GM10248 (cell line): ENCODE data around the gene RECQL5.

Source experiments
- CTCF ChIA-PET: fragments of 300-600 bp; sonication (Branson Sonifier 250); formaldehyde crosslinking; extraction: SDS; loops from one replicate; lab custom pipeline; 2021; ENCODE audit warnings: antibody characterized with exemption; lab: Yijun Ruan, JAX
- POLR2A ChIA-PET: fragments of 350-650 bp; sonication (Branson Sonifier 250); formaldehyde crosslinking; extraction: SDS; loops from one replicate; lab custom pipeline; 2020; ENCODE audit warnings: antibody characterized with exemption; lab: Yijun Ruan, JAX
- DNase-seq: peaks from one replicate; pipeline ENCODE4 v3.0.0; 2012; ENCODE audit errors: extremely low spot score
- CTCF ChIP-seq: IDR thresholded peaks from 2 replicates; pipeline ENCODE4 v1.5.1; 2012; ENCODE audit warnings: mild to moderate bottlenecking, low read depth; ENCODE audit errors: extremely low read depth, missing control alignments, control extremely low read depth

The RECQL5 gene

DNA sequence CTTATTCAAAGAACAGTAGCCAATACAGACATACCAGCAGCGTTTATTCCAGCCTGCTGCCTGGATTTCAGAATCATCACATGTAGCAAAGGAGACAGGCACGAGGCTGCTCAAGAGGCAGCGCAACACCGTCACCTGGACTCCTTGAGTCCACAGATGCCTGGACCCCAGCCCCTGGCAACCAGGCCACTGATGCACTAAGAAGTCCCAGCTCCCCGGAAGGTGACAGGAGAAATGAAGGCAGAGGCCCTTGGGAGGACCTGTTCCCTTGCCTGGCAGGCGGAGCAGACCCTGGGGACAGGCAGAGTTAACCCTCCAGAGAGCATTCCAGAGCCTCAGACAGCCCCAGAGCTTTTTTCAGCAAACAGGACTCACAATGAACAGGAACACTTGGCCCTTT lies 17.3 kb downstream of the RECQL5 start:
- DNase-seq, result no peak
- CTCF ChIA-PET, result interaction anchor here (1.2 to 23.7 kb wide), 7 partner anchors 12 to 115 kb away, joined by 3 to 463 read pairs (median 8); partner anchors contain the start of genes GALK1 and SMIM5
- POLR2A ChIA-PET, result no interaction called here
- TF ChIP-seq CTCF, result no peak

DNA sequence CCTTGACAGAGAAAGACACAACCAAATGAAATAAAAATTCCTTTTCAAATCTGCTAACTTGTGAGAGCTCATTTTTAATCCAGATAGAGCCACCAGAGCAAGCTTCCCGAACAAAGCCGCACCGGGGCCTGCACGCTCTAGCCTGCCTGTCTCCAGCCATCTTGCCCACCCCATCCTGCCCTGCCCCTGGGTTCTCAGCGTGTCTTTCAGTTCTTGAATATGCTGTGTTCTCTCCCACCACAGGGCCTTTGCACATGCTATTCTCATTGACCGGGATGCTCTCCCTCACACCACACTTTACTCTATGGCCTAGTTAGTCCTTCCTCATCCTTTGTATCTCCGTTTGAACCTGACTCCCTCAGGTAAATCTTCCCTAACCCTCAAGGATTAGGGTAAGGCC lies 19.0 kb downstream of the RECQL5 start:
- ChIA-PET CTCF (interaction anchor here (1.0 to 29.8 kb wide), 4 partner anchors 10 to 101 kb away, joined by 4 to 856 read pairs (median 234); partner anchors contain the start of genes RECQL5, SAP30BP and SMIM5), POLR2A (no interaction called here)
- DNase-seq, result no peak
- no peak for TF ChIP-seq CTCF

- DNase-seq, result no peak
- POLR2A ChIA-PET, result interaction anchor here (1.1 kb wide), 1 partner anchor 133 kb away, joined by 4 read pairs; no protein-coding TSS in a partner anchor
- TF ChIP-seq CTCF, result no peak
- CTCF ChIA-PET, result interaction anchor here (1.0 to 29.8 kb wide), 8 partner anchors 8 to 102 kb away, joined by 3 to 856 read pairs (median 6); partner anchors contain the start of genes RECQL5, SAP30BP and SMIM5
Measured at GRCh38 chr17:75647061-75647460, 19.9 kb downstream of the RECQL5 start.

DNA sequence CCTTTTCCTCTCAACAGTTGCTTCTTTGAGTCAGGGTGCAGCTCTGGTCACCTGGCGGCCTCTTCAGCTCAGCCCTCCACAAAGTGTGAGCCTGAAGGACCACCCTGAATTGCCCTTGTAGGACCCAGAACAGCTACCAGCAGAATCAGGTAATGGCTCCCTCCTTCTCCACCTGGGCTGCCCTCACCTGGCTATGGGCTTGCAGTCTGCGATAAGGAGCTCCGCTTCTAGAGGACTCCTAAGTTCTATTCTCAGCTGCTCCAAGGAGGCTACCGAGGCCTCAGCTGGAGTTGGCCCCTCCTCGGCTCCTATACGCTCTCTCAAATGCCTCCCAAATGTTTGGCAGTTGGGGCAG lies 20.3 kb downstream of the RECQL5 start:
- ChIA-PET POLR2A (interaction anchor here (1.1 kb wide), 1 partner anchor 133 kb away, joined by 4 read pairs; no protein-coding TSS in a partner anchor), CTCF (interaction anchor here (1.2 to 29.8 kb wide), 12 partner anchors 8 to 130 kb away, joined by 3 to 856 read pairs (median 4); partner anchors contain the start of genes RECQL5, SAP30BP, SMIM5 and TSEN54)
- TF ChIP-seq CTCF, result no peak
- DNase-seq, result no peak

GRCh38 chr17:75645889-75646637 lies 20.9 kb downstream of the RECQL5 start:
- peak; percentile 89 for DNase-seq
- CTCF ChIA-PET, result interaction anchor here (0.8 to 29.8 kb wide), 14 partner anchors 9 to 130 kb away, joined by 3 to 856 read pairs (median 4); partner anchors contain the start of genes RECQL5, SAP30BP, SMIM5 and TSEN54
- POLR2A ChIA-PET, result interaction anchor here (1.1 kb wide), 1 partner anchor 134 kb away, joined by 4 read pairs; no protein-coding TSS in a partner anchor
- TF ChIP-seq CTCF, result no peak

DNA sequence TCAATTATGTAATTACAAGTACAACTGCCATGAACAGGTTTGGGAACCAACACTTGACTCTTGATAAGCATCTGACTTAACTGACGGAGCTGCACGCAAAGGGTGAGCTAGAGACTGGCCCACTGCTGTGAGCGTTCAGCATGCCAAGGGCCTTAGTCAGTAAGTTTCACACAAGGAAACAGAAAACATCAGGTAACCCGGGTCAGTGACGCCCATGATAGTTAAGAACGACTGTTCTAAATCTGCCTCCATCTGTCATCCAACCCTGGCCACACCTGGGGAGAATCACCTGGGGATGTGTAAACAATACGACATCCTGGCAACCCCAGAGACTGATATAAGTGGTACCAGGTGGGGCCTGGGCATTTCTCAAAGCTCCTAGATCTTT lies 21.5 kb downstream of the RECQL5 start:
- ChIA-PET POLR2A (interaction anchor here (0.6 kb wide), 1 partner anchor 142 kb away, joined by 3 read pairs; no protein-coding TSS in a partner anchor), CTCF (interaction anchor here (0.8 to 29.8 kb wide), 12 partner anchors 9 to 129 kb away, joined by 3 to 856 read pairs (median 4); partner anchors contain the start of genes SMIM5 and TSEN54)
- no peak for DNase-seq
- no peak for TF ChIP-seq CTCF
